Activated CD8-positive, alpha-beta memory T cell treated with anti-CD3 and anti-CD28 coated beads, Interleukin-2, amount 50 U/mL, for 24 hours (primary cell): ENCODE results near the gene KLB.
A peak's percentile ranks its signal among the peaks of the same experiment; 100 is the strongest.
"Not testable (repeated sequence)": the region's sequence is repeated elsewhere in the genome, so short reads cannot be mapped to it uniquely, and the experiment has no call there.

Experiments used
- DNase-seq: peaks from one replicate; pipeline ENCODE4 v3.0.0-alpha.2; 2020; ENCODE audit errors: extremely low read depth

Gene KLB

GRCh38 chr4:39426728-39427127, 20.0 kb downstream of the KLB start:
- no peak for DNase-seq

GRCh38 chr4:39427520-39428114, 20.9 kb downstream of the KLB start:
- no peak for DNase-seq

GRCh38 chr4:39429476-39430334, 23.0 kb downstream of the KLB start:
- DNase-seq = no peak

- no peak for DNase-seq
Measured at GRCh38 chr4:39433878-39434492, 27.3 kb downstream of the KLB start.

- DNase-seq = no peak
Measured at GRCh38 chr4:39435659-39436563, 29.2 kb downstream of the KLB start.

DNA sequence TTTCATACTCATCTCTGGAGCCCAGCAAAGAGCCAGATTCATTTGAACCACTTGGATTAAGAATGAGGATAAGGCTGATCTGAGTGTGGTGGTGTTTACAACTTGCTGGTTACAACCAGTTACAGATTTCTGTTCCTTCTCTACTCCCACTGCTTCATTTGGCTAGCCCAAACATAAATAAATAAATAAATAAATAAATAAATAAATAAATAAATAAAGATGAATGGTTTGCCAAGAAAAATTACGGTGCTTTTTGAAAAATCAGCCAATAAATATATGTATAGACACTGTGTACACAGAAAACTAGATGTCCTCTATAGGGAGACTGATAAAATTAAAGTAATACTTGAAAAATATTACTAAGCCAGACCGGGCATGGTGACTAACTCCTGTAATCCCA, 34.9 kb downstream of the KLB start:
- no peak for DNase-seq

- no peak for DNase-seq
Measured at GRCh38 chr4:39442998-39443397, 36.3 kb downstream of the KLB start.

DNA sequence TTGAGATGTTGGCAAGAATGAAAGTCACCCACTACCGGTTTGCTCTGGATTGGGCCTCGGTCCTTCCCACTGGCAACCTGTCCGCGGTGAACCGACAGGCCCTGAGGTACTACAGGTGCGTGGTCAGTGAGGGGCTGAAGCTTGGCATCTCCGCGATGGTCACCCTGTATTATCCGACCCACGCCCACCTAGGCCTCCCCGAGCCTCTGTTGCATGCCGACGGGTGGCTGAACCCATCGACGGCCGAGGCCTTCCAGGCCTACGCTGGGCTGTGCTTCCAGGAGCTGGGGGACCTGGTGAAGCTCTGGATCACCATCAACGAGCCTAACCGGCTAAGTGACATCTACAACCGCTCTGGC, 39.7 kb downstream of the KLB start:
- DNase-seq = no peak

DNA sequence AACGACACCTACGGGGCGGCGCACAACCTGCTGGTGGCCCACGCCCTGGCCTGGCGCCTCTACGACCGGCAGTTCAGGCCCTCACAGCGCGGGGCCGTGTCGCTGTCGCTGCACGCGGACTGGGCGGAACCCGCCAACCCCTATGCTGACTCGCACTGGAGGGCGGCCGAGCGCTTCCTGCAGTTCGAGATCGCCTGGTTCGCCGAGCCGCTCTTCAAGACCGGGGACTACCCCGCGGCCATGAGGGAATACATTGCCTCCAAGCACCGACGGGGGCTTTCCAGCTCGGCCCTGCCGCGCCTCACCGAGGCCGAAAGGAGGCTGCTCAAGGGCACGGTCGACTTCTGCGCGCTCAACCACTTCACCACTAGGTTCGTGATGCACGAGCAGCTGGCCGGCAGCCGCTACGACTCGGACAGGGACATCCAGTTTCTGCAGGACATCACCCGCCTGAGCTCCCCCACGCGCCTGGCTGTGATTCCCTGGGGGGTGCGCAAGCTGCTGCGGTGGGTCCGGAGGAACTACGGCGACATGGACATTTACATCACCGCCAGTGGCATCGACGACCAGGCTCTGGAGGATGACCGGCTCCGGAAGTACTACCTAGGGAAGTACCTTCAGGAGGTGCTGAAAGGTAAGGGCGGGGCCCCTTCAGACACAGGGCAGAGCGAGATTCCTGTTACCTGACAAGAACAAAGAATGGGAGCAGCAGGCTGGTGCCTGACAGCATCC, 40.3 kb downstream of the KLB start:
- no peak for DNase-seq

GRCh38 chr4:39450618-39451017, 43.9 kb downstream of the KLB start:
- no peak for DNase-seq

GRCh38 chr4:39451423-39452023, 44.8 kb downstream of the KLB start:
- no peak for DNase-seq

DNA sequence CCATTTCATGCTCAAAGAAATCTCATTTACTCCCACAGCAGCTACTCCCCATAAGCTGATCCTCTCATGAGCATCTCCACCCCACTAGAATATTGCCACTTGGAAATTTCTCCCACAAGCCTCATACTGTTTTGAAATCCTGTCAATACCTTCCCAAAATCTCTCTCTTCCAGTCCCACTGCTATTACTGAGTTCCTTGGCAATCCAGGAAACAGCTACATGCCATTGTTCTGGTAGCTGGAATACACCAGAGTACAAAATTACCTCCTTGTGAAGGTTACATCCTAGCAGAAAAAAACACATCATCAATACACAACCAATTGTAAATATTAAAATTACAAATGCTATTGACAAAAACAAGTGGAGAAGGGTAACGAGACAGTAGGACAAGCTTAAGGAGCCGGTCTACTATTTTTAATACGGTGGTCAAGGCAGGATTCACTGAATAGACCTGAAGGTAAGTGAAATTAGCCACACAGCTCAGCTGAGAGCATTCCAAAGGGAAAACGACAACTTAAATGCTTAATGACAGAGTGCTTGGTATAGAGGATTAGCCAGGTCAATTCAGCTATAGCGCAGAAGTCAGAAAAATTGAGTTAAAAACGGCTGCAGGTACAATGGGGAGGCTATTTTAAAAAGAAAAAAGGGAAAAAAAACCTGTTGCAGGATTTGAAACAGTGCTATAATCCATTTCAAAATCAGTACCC, 45.6 kb downstream of the KLB start:
- DNase-seq = no peak

DNA sequence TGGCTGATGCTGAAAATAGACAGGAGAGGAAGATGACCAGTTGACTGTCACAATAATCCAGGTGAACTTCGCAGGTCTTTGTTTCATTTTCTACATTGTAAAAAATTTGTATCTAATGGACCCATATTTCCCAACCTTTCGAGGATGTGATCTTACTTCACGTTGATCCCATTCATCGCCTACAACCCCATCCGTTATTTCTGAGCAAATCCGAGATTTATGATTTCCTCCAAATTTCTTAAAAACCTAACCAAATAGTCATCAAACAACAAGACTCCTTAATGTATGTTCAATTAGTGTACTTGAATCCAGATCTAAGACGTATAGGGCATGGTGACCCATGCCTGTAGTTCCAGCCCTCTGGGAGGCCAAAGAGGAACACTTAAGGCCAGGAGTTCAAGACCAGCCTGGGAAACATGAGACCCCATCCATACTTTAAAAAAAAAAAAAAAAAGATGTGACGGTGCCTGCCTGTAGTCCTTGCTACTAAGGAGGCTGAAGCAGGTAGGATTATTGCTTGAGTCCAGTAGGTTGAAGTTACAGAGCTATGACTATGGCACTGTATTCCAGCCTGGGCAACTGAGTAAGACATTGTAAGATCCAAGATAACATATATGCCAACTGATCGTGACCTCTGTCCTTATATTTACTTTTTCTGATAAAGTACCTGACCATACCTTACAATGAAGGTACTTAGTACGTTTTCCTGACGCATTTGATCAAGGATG, 46.3 kb downstream of the KLB start:
- no peak for DNase-seq

GRCh38 chr4:39453738-39454137, 47.0 kb downstream of the KLB start:
- DNase-seq = no peak

DNA sequence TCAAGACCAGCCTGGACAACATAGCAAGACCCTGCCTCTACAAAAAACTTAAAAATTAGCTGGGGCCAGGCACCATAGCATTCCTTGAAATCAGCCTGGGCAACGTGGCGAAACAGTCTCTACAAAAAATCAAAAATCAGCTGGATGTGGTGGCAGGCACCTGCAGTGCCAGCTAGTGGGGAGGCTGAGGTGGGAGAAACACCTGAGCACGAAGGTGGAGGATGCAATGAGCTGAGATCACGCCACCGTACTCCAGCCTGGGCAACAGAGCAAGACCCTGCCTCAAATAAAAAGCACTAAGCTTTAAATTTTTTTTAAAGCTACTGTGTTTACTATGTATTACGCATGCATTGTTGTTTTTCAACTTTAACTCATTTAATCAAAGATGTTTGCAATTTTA, 48.8 kb downstream of the KLB start:
- DNase-seq = no peak

GRCh38 chr4:39456946-39457763, 50.4 kb downstream of the KLB start:
- DNase-seq = no peak

GRCh38 chr4:39458161-39458504, 51.4 kb downstream of the KLB start:
- DNase-seq = not testable (repeated sequence)

DNA sequence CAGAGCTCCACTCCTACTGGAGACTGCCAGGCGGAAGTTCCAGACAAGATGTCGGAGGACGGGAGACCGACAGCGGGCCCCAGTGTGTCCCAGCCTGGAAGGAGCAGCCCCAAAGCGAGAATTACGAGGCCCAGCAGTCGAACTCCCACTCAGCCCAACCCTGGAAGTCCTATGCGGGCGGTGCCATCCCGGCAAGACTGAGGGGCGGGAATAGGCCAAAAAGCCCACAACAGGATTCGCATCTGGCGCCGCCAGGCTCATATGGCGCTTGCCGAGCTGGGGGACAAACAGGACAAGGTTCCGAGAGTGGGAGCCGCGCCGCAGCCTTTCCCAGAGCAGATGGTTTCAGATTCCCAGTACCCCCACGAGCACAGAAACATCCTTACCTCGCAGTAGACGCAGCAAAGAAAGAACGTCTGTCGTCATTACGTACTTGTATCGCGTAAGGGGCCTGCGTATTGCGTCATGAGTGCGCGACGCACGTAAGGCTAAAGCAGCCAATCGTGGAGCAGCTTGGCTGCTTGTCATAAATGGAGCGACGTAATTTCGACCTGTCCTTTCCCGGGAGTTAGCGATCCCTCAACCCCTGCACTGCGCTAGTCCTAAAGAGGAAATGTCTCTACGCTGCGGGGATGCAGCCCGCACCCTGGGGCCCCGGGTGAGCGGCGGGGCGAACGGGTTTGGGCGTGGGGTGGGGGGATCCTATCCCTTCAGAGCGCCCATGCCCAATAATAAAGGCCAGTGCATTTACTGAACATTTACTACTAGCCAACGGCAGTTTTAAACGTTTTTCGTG, 52.0 kb downstream of the KLB start, which contains the start of the genes LIAS and RPL9:
LIAS (plus strand) TSS at position 552 of the 796 bp plus-strand sequence; CDS start at position 614, 62 bp downstream.
RPL9 (minus strand) TSS at position 418 of the 796 bp plus-strand sequence. CDS start 483 bp downstream, outside the sequence.
- peak; percentile 89 for DNase-seq
